GM12878 (cell line): Measurements from ENCODE around the gene CLN6. TPM values are rescaled to one million over a fixed set of nuclear protein-coding genes. Genes with fewer than 3 reads are reported as not detected.

ENCODE experiments used
- ATAC-seq: fragments of 200-7000 bp; cut with Tn5 transposase; 3 replicates; pipeline ENCODE4 v1.9.1; 2020; ENCODE audit warnings: mild to moderate bottlenecking, moderate library complexity
- BruUV-seq: library from RNA; stranded (reverse); fragments of 400-500 nt; replicated peaks from 2 replicates; lab custom pipeline; 2021; lab: Mats Ljungman, UMichigan
- CTCF ChIA-PET: fragments of 300-600 bp; sonication (Branson Sonifier 250); formaldehyde crosslinking; extraction: SDS; loops from one replicate; lab custom pipeline; 2021; ENCODE audit warnings: inconsistent platforms; lab: Yijun Ruan, JAX
- POLR2A ChIA-PET: fragments of 350-600 bp; formaldehyde crosslinking; extraction: SDS; loops from one replicate; lab custom pipeline; 2021; ENCODE audit warnings: inconsistent platforms; lab: Charles Lee
- RAD21 ChIA-PET: fragments of 300-600 bp; sonication (Branson Sonifier 250); formaldehyde crosslinking; loops from one replicate; lab custom pipeline; 2023; ENCODE audit warnings: antibody characterized with exemption; ENCODE audit not compliant: unreplicated experiment; lab: Charles Lee
- SMC1A ChIA-PET: fragments of 300-600 bp; sonication (Branson Sonifier 250); formaldehyde crosslinking; loops from one replicate; lab custom pipeline; 2023; ENCODE audit not compliant: unreplicated experiment, uncharacterized antibody; lab: Charles Lee
- DNase-seq: peaks from one replicate; pipeline ENCODE4 v3.0.0-alpha.2; 2011; ENCODE audit warnings: low read depth, low spot score
- FAIRE-seq: peaks from 3 replicates; lab custom pipeline; 2011; peaks lifted over from hg19 to GRCh38; lab: Jason Lieb, UNC
- H2AFZ ChIP-seq: 2 replicates; pipeline ENCODE4 v1.6.0; 2011; ENCODE audit warnings: low read depth, low read length, control low read depth; ENCODE audit not compliant: control insufficient read depth
- H3K27ac ChIP-seq: 2 replicates; pipeline ENCODE4 v1.5.1; 2011; ENCODE audit warnings: control low read depth; ENCODE audit not compliant: control insufficient read depth, insufficient read depth
- H3K27me3 ChIP-seq, 2 experiments: replicated peaks in 1 of 2; 2 replicates each; pipeline versions ENCODE4 v1.6.0 to v1.6.1; 2011; ENCODE audit warnings: low read length in 1 of 2; ENCODE audit not compliant: control insufficient read depth in 2 of 2, insufficient read depth in 2 of 2
- H3K36me3 ChIP-seq, 2 experiments: 2 replicates each; pipeline ENCODE4 v1.5.1; 2011; ENCODE audit warnings: low read length in 1 of 2; ENCODE audit not compliant: control insufficient read depth in 2 of 2, insufficient read depth in 2 of 2
- H3K4me1 ChIP-seq: 2 replicates; pipeline ENCODE4 v1.6.1; 2011; ENCODE audit warnings: mild to moderate bottlenecking, low read length, moderate library complexity, mixed read lengths; ENCODE audit not compliant: control insufficient read depth, insufficient read depth
- H3K4me2 ChIP-seq: 2 replicates; pipeline ENCODE4 v1.6.0; 2011; ENCODE audit warnings: control low read depth; ENCODE audit not compliant: control insufficient read depth, insufficient read depth
- H3K4me3 ChIP-seq: fragments of 200-600 bp; sonication (generic); 2 replicates; pipeline ENCODE4 v1.5.1; 2016
- H3K79me2 ChIP-seq: 2 replicates; pipeline ENCODE4 v1.6.0; 2011; ENCODE audit warnings: low read length; ENCODE audit not compliant: control insufficient read depth, insufficient read depth
- H3K9ac ChIP-seq: 2 replicates; pipeline ENCODE4 v1.8.0; 2011; ENCODE audit warnings: low read length, control low read depth, mixed read lengths; ENCODE audit not compliant: control insufficient read depth, insufficient read depth
- H3K9me3 ChIP-seq: replicated peaks from 3 replicates; pipeline ENCODE4 v1.5.1; 2011; ENCODE audit warnings: mild to moderate bottlenecking, low read length; ENCODE audit not compliant: control insufficient read depth, insufficient read depth
- H4K20me1 ChIP-seq: 2 replicates; pipeline ENCODE4 v1.6.0; 2011; ENCODE audit not compliant: control insufficient read depth, insufficient read depth
- DPF2 ChIP-seq: fragments of 450-650 bp; IDR thresholded peaks from 2 replicates; pipeline ENCODE4 v1.6.1; 2017; ENCODE audit warnings: mild to moderate bottlenecking
- HDGF ChIP-seq: fragments of 450-650 bp; IDR thresholded peaks from 2 replicates; pipeline ENCODE4 v1.6.1; 2016; ENCODE audit warnings: antibody characterized with exemption
- KAT2A ChIP-seq: conservative IDR thresholded peaks from 2 replicates; pipeline ENCODE4 v1.6.1; 2011; ENCODE audit warnings: low read depth, low read length; ENCODE audit not compliant: control insufficient read depth
- MEF2B ChIP-seq: fragments of 450-650 bp; IDR thresholded peaks from 2 replicates; pipeline ENCODE4 v1.6.1; 2018; ENCODE audit warnings: mild to moderate bottlenecking, moderate library complexity; ENCODE audit not compliant: partially characterized antibody, poor library complexity, severe bottlenecking
- MTA3 ChIP-seq: IDR thresholded peaks from 2 replicates; pipeline ENCODE4 v1.6.1; 2012; ENCODE audit warnings: low read length, inconsistent platforms, borderline replicate concordance
- NR2F1 ChIP-seq: fragments of 450-650 bp; conservative IDR thresholded peaks from 2 replicates; pipeline ENCODE4 v1.6.1; 2017; ENCODE audit warnings: mild to moderate bottlenecking
- RAD21 ChIP-seq: IDR thresholded peaks from 2 replicates; pipeline ENCODE4 v1.6.1; 2011; ENCODE audit warnings: mild to moderate bottlenecking, low read depth, low read length, moderate library complexity; ENCODE audit not compliant: insufficient read depth
- ZNF207 ChIP-seq: fragments of 450-650 bp; IDR thresholded peaks from 2 replicates; pipeline ENCODE4 v1.6.1; 2014; ENCODE audit warnings: antibody characterized with exemption, mild to moderate bottlenecking, borderline replicate concordance
- WGBS: methylation state at CpG from one replicate; pipeline ENCODE4 v1.1.6; 2016; ENCODE audit warnings: low lambda C conversion rate; ENCODE audit not compliant: insufficient replicate concordance, insufficient coverage; ENCODE audit errors: missing lambda C conversion rate; 5-methylcytosine and 5-hydroxymethylcytosine counted together
- in situ Hi-C: fragments of 300-500 bp; cut with MboI; formaldehyde crosslinking; loops from 9 replicates; pipeline ENCODE4 v1.14.3; 2018; ENCODE audit warnings: mixed read lengths
- intact Hi-C: fragments of 100-400 bp; cut with micrococcal nuclease; formaldehyde crosslinking; loops from one replicate; pipeline ENCODE4 v1.14.2; 2022; ENCODE audit not compliant: unreplicated experiment
- polyA plus RNA-seq, 11 experiments: library from polyadenylated mRNA; depleted of rRNA in 4 of 11; unstranded in 6 of 11; stranded (reverse) in 5 of 11; fragments of >200 nt; fragmentation: Nextera tagmentation in 4 of 11; fragmentation: Illumina TruSeq in 1 of 11; extraction: Ambion mirVana in 4 of 11; extraction: Trizol in 1 of 11; gene quantifications; 1 replicate in 1 of 11; 2 replicates in 10 of 11; pipeline versions ENCODE4 v1.2.1 to v1.2.3, GENCODE V29; 2011 to 2016; ENCODE audit warnings: inconsistent platforms in 2 of 11, missing spikeins in 2 of 11, low read depth in 1 of 11
- total RNA-seq, 4 experiments: library from RNA; depleted of rRNA in 3 of 4; stranded (reverse); fragments of >200 nt in 3 of 4; fragmentation: Illumina TruSeq in 1 of 4; extraction: Trizol in 1 of 4; gene quantifications; 2 replicates each; pipeline versions ENCODE4 v1.2.1 to v1.2.3, GENCODE V29; 2013 to 2021
- TF ChIP-seq, protein P1 (sequence below): fragments of 450-650 bp; conservative IDR thresholded peaks from 2 replicates; pipeline ENCODE4 v1.6.1; 2017; ENCODE audit warnings: mild to moderate bottlenecking, moderate library complexity
- TF ChIP-seq, protein P2 (sequence below): fragments of 450-650 bp; IDR thresholded peaks from 2 replicates; pipeline ENCODE4 v1.6.1; 2016; ENCODE audit warnings: mild to moderate bottlenecking, moderate library complexity, borderline replicate concordance
- TF ChIP-seq, protein P3 (sequence below): IDR thresholded peaks from 2 replicates; pipeline ENCODE4 v1.6.1; 2012; ENCODE audit warnings: low read depth, low read length, improper control_type of control experiment

CLN6 gene
- total and polyA plus RNA-seq, 10 of the 15 experiments (the other 5 are each of a cell fraction or from before 2014, with no cell fraction given), result 0.74 to 69.0 (median 30.3) TPM

- FAIRE-seq (peak; percentile 64), ATAC-seq (peak; percentile 21), DNase-seq (peak; percentile 51)
- POLR2A ChIA-PET, result interaction anchor here (0.9 to 2.2 kb wide), 2 partner anchors 47 to 201 kb away, joined by 6 to 8 read pairs; partner anchors contain the start of gene FEM1B
- intact Hi-C loops (no loop called here), in situ Hi-C loops (no loop called here)
- Histone ChIP-seq H3K9me3 (no peaks in the 10 kb centered on the region), H2AFZ (peak overlapping the region; percentile 91), H3K4me2 (peak overlapping the region; percentile 99), H3K4me1 (peaks cover 29% of the 10 kb centered on the region), H3K27ac (peak overlapping the region; percentile 90; the same call in 1 of the 2 replicates), H3K79me2 (peaks cover 38% of the 10 kb centered on the region), H3K9ac (peak overlapping the region; percentile 90), H3K4me3 (peak overlapping the region; percentile 99), H3K27me3 (no peaks in the 10 kb centered on the region), H4K20me1 (no peaks in the 10 kb centered on the region), H3K36me3 (no peaks in the 10 kb centered on the region)
- RAD21 ChIA-PET, result interaction anchor here (2.6 kb wide), 1 partner anchor 367 kb away, joined by 13 read pairs; no protein-coding TSS in a partner anchor
- SMC1A ChIA-PET, result interaction anchor here (0.8 to 1.2 kb wide), 3 partner anchors 22 to 367 kb away, joined by 3 to 5 read pairs (median 4); no protein-coding TSS in a partner anchor
- CTCF ChIA-PET, result interaction anchor here (0.6 to 3.2 kb wide), 8 partner anchors 10 to 363 kb away, joined by 3 to 13 read pairs (median 3); no protein-coding TSS in a partner anchor
- no TSS peak for BruUV-seq
- WGBS, result 35% methylated on average over 20 of the region's 20 CpGs
- peak; percentile 35; the same call in 1 of the 2 replicates for TF ChIP-seq DPF2
- TF ChIP-seq RAD21, result 0 out of 2 replicates have a peak, but pooled peaks have one; percentile 12
- peak; percentile 81; the same call in 1 of the 2 replicates for TF ChIP-seq HDGF
- peak; percentile 19; the same call in 1 of the 2 replicates for TF ChIP-seq NR2F1
- TF ChIP-seq, protein P1, sequence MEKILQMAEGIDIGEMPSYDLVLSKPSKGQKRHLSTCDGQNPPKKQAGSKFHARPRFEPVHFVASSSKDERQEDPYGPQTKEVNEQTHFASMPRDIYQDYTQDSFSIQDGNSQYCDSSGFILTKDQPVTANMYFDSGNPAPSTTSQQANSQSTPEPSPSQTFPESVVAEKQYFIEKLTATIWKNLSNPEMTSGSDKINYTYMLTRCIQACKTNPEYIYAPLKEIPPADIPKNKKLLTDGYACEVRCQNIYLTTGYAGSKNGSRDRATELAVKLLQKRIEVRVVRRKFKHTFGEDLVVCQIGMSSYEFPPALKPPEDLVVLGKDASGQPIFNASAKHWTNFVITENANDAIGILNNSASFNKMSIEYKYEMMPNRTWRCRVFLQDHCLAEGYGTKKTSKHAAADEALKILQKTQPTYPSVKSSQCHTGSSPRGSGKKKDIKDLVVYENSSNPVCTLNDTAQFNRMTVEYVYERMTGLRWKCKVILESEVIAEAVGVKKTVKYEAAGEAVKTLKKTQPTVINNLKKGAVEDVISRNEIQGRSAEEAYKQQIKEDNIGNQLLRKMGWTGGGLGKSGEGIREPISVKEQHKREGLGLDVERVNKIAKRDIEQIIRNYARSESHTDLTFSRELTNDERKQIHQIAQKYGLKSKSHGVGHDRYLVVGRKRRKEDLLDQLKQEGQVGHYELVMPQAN, result 0 out of 2 replicates have a peak, but pooled peaks have one; percentile 41
- TF ChIP-seq KAT2A, result no peak
- TF ChIP-seq, protein P2, sequence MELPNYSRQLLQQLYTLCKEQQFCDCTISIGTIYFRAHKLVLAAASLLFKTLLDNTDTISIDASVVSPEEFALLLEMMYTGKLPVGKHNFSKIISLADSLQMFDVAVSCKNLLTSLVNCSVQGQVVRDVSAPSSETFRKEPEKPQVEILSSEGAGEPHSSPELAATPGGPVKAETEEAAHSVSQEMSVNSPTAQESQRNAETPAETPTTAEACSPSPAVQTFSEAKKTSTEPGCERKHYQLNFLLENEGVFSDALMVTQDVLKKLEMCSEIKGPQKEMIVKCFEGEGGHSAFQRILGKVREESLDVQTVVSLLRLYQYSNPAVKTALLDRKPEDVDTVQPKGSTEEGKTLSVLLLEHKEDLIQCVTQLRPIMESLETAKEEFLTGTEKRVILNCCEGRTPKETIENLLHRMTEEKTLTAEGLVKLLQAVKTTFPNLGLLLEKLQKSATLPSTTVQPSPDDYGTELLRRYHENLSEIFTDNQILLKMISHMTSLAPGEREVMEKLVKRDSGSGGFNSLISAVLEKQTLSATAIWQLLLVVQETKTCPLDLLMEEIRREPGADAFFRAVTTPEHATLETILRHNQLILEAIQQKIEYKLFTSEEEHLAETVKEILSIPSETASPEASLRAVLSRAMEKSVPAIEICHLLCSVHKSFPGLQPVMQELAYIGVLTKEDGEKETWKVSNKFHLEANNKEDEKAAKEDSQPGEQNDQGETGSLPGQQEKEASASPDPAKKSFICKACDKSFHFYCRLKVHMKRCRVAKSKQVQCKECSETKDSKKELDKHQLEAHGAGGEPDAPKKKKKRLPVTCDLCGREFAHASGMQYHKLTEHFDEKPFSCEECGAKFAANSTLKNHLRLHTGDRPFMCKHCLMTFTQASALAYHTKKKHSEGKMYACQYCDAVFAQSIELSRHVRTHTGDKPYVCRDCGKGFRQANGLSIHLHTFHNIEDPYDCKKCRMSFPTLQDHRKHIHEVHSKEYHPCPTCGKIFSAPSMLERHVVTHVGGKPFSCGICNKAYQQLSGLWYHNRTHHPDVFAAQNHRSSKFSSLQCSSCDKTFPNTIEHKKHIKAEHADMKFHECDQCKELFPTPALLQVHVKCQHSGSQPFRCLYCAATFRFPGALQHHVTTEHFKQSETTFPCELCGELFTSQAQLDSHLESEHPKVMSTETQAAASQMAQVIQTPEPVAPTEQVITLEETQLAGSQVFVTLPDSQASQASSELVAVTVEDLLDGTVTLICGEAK, result 0 out of 2 replicates have a peak, but pooled peaks have one; percentile 34
- TF ChIP-seq MTA3, result peak; percentile 37; the same call in 1 of the 2 replicates
- peak; percentile 84 for TF ChIP-seq ZNF207
- TF ChIP-seq MEF2B, result peak; percentile 19
- TF ChIP-seq, protein P3, sequence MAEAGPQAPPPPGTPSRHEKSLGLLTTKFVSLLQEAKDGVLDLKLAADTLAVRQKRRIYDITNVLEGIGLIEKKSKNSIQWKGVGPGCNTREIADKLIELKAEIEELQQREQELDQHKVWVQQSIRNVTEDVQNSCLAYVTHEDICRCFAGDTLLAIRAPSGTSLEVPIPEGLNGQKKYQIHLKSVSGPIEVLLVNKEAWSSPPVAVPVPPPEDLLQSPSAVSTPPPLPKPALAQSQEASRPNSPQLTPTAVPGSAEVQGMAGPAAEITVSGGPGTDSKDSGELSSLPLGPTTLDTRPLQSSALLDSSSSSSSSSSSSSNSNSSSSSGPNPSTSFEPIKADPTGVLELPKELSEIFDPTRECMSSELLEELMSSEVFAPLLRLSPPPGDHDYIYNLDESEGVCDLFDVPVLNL, result no peak
These were observed 901 bp upstream of the CLN6 start for GRCh38 chr15:68230157-68231100.
